B cell (primary cell): ENCODE data around the gene PRDX1. TPM values are rescaled to one million over a fixed set of nuclear protein-coding genes. Genes with fewer than 3 reads are reported as not detected.
A peak's percentile ranks its signal among the peaks of the same experiment; 100 is the strongest.

ENCODE experiments used
- ATAC-seq: fragments of 200-7000 bp; cut with Tn5 transposase; one replicate; pipeline ENCODE4 v1.10.0; 2021; ENCODE audit warnings: low read depth, mild to moderate bottlenecking, moderate number of reproducible peaks, moderate library complexity
- CTCF ChIA-PET: fragments of 350-600 bp; sonication (Branson Sonifier 250); formaldehyde crosslinking; loops from one replicate; lab custom pipeline; 2021; ENCODE audit warnings: antibody characterized with exemption, inconsistent platforms; lab: Charles Lee
- POLR2A ChIA-PET: fragments of 350-600 bp; sonication (Branson Sonifier 250); formaldehyde crosslinking; loops from one replicate; lab custom pipeline; 2021; ENCODE audit warnings: antibody characterized with exemption; lab: Charles Lee
- DNase-seq: peaks from one replicate; pipeline ENCODE4 v3.0.0; 2013
- H2AFZ ChIP-seq: 2 replicates; pipeline ENCODE4 v1.6.1; 2012; ENCODE audit warnings: mild to moderate bottlenecking, low read depth, low read length; ENCODE audit not compliant: insufficient read depth, poor library complexity, severe bottlenecking
- H3K27ac ChIP-seq, 2 donors: 1 replicate in 1 of 2; 2 replicates in 1 of 2; pipeline ENCODE4 v1.5.1; 2012 to 2013; ENCODE audit warnings: low read length in 2 of 2, mild to moderate bottlenecking in 2 of 2, moderate library complexity in 1 of 2
- H3K27me3 ChIP-seq, 4 experiments: fragments of 200-600 bp in 1 of 4; sonication (generic) in 1 of 4; replicated peaks in 1 of 4; 1 replicate in 2 of 4; 2 replicates in 2 of 4; pipeline versions ENCODE4 v1.6.1 to v1.7.0; 2013 to 2016; ENCODE audit warnings: low read length in 3 of 4, mild to moderate bottlenecking in 2 of 4, mixed read lengths in 1 of 4, moderate library complexity in 1 of 4; ENCODE audit not compliant: insufficient read depth in 4 of 4, control insufficient read depth in 3 of 4; ENCODE audit errors: control extremely low read depth in 1 of 4
- H3K36me3 ChIP-seq, 2 experiments: replicated peaks in 1 of 2; 1 replicate in 1 of 2; 2 replicates in 1 of 2; pipeline versions ENCODE4 v1.6.1 to v1.7.1; 2013; ENCODE audit warnings: low read length in 1 of 2; ENCODE audit not compliant: insufficient read depth in 2 of 2, control insufficient read depth in 1 of 2; ENCODE audit errors: control extremely low read depth in 1 of 2, extremely low read depth in 1 of 2
- H3K4me1 ChIP-seq, 2 donors: fragments of 200-600 bp in 1 of 2; sonication (generic) in 1 of 2; 1 replicate in 1 of 2; 2 replicates in 1 of 2; pipeline versions ENCODE4 v1.5.1 to v1.6.1; 2013 to 2017; ENCODE audit warnings: low read length in 2 of 2; ENCODE audit not compliant: control insufficient read depth in 2 of 2, insufficient read depth in 2 of 2
- H3K4me2 ChIP-seq: replicated peaks from 2 replicates; pipeline ENCODE3; 2012; ENCODE audit warnings: mild to moderate bottlenecking, low read depth, low read length; ENCODE audit not compliant: poor library complexity, severe bottlenecking
- H3K4me3 ChIP-seq, 5 experiments: fragments of 200-600 bp in 1 of 5; sonication (generic) in 1 of 5; 1 replicate in 3 of 5; 2 replicates in 2 of 5; pipeline versions ENCODE4 v1.5.1 to v1.7.0; 2011 to 2016; ENCODE audit warnings: low read length in 4 of 5, mild to moderate bottlenecking in 4 of 5, low read depth in 2 of 5, control low read depth in 1 of 5, moderate library complexity in 1 of 5; ENCODE audit not compliant: insufficient read depth in 1 of 5; ENCODE audit errors: control extremely low read depth in 1 of 5, extremely low read depth in 1 of 5
- H3K79me2 ChIP-seq: fragments of 200-600 bp; sonication (generic); one replicate; pipeline ENCODE4 v1.6.0; 2016; ENCODE audit warnings: low read length; ENCODE audit not compliant: control insufficient read depth, insufficient read depth
- H3K9ac ChIP-seq: fragments of 200-600 bp; sonication (generic); 2 replicates; pipeline ENCODE4 v1.6.1; 2017; ENCODE audit warnings: mild to moderate bottlenecking, low read length, moderate library complexity
- H3K9me3 ChIP-seq, 3 donors: one replicate each; pipeline versions ENCODE4 v1.6.1 to v1.7.1; 2013; ENCODE audit warnings: low read length in 2 of 3; ENCODE audit not compliant: control insufficient read depth in 2 of 3, insufficient read depth in 1 of 3; ENCODE audit errors: control extremely low read depth in 1 of 3
- H4K20me1 ChIP-seq: 2 replicates; pipeline ENCODE4 v1.6.0; 2012; ENCODE audit warnings: mild to moderate bottlenecking, low read length; ENCODE audit not compliant: insufficient read depth, control insufficient read depth, poor library complexity, severe bottlenecking
- H3K27ac Mint-ChIP-seq: one replicate; pipeline ENCODE4 v1.8.0; 2021; ENCODE audit warnings: mixed read lengths
- H3K27me3 Mint-ChIP-seq: one replicate; pipeline ENCODE4 v1.8.0; 2021; ENCODE audit warnings: mixed read lengths
- H3K4me1 Mint-ChIP-seq: one replicate; pipeline ENCODE4 v1.8.0; 2021; ENCODE audit warnings: mixed read lengths
- H3K4me3 Mint-ChIP-seq: one replicate; pipeline ENCODE4 v1.8.0; 2021; ENCODE audit warnings: mixed read lengths
- H3K9me3 Mint-ChIP-seq: one replicate; pipeline ENCODE4 v1.8.0; 2022; ENCODE audit warnings: mixed read lengths; ENCODE audit not compliant: insufficient read depth
- EZH2 ChIP-seq: IDR thresholded peaks from 2 replicates; pipeline ENCODE4 v1.6.1; 2012; ENCODE audit warnings: borderline replicate concordance, low read depth, mild to moderate bottlenecking, moderate library complexity, low read length; ENCODE audit not compliant: insufficient read depth, poor library complexity, severe bottlenecking
- WGBS: methylation state at CpG from one replicate; pipeline ENCODE4 v1.1.5; 2013; ENCODE audit warnings: missing lambda C conversion rate; ENCODE audit not compliant: insufficient coverage; 5-methylcytosine and 5-hydroxymethylcytosine counted together
- intact Hi-C: fragments of 100-400 bp; cut with micrococcal nuclease; formaldehyde crosslinking; loops from one replicate; pipeline ENCODE4 v1.10.0; 2022
- polyA minus RNA-seq: library from RNA; depleted of rRNA, polyadenylated mRNA; stranded (reverse); fragments of >200 nt; gene quantifications from 2 replicates; pipeline ENCODE4 v1.2.3, GENCODE V29; 2012
- polyA plus RNA-seq: library from polyadenylated mRNA; depleted of rRNA; stranded (reverse); fragments of >200 nt; gene quantifications from 2 replicates; pipeline ENCODE4 v1.2.3, GENCODE V29; 2012
- total RNA-seq, 2 donors: library from RNA; stranded (reverse); fragments of 120-200 nt in 1 of 2; gene quantifications; 1 replicate in 1 of 2; 2 replicates in 1 of 2; pipeline versions ENCODE4 v1.2.3 to v1.2.4, GENCODE V29; 2013 to 2022
- TF ChIP-seq, protein P1 (sequence below): fragments of 200-600 bp; IDR thresholded peaks from one replicate; pipeline ENCODE4 v1.8.0; 2022; ENCODE audit warnings: antibody characterized with exemption, mild to moderate bottlenecking

PRDX1 gene
- total RNA-seq (96.5 and 104 TPM in 2 replicates), polyA plus RNA-seq (51.3 and 56.4 TPM in 2 replicates), polyA minus RNA-seq (41.7 and 65.1 TPM in 2 replicates)
- 149 TPM for total RNA-seq (2013)

DNA sequence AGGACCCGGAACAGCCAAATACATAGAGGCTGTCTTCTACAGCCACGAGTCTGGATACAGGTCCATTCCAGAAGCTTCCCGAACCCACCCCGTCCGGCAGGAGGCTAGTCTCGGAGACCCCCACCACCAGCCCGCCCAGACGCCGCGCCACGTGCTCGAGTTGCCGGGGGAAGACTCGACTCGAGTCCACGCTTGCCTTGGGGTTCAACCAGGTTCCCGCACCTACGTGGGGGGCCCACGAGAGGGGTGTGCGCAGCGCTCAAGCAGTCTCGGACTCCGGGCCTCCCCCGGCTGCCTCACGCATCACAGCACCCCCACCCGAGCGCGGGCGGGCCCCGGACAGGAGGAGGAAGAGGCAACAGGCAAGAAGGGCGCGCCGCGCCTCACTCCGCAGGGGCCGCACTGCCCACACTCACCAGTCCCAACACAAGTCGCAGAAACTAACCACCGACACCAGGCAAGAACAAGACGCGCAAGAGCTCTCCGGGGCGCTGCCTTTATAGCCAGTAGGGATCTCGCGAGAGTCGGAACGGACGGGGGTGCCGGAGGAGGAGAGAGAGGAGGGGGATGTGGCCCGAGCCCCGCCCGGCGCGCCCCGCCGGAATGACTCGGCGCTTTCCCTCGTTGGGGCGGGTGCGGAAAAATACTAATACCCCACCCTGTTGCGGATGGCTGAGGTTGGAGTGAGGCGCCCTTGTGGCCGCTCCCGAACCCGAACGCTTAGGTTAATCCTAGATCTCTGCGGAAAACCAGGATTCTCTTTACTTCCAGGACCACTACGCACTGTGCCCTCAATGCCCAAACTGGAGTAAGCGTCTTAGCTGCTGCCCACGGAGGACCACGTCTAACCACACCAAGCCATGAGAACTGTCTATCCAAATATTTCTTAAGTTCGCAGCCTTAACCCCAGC, at the start of gene PRDX1:
Gene PRDX1 (minus strand): TSS at position 472 of the 911 bp plus-strand sequence. CDS start 2,841 bp downstream, outside the sequence.
- peak within 1 kb of the TSS; percentile 93 for H3K9ac ChIP-seq
- peaks cover 24% of the 10 kb centered on the region for H3K79me2 ChIP-seq
- H2AFZ ChIP-seq = peak within 1 kb of the TSS; percentile 82
- intact Hi-C loops = loop anchor here (1.0 to 10.0 kb wide), 6 partner anchors 9 to 233 kb away; partner anchors contain the start of genes AKR1A1, CCDC163, IPP and MMACHC
- peaks cover 34% of the 10 kb centered on the region for H3K4me1 Mint-ChIP-seq
- no peaks in the 10 kb centered on the region for H3K27me3 Mint-ChIP-seq
- ChIA-PET CTCF (interaction anchor here (0.5 to 11.2 kb wide), 16 partner anchors 10 to 511 kb away, joined by 3 to 110 read pairs (median 4); partner anchors contain the start of genes CCDC163, HECTD3 and MMACHC), POLR2A (interaction anchor here (0.6 to 3.4 kb wide), 17 partner anchors 9 to 890 kb away, joined by 3 to 31 read pairs (median 5); partner anchors contain the start of genes AKR1A1, CCDC163, GPBP1L1 and HECTD3)
- peak within 1 kb of the TSS; percentile 93 for H3K4me2 ChIP-seq
- H3K27ac ChIP-seq = peak within 1 kb of the TSS; percentile 80 to 82
- peaks cover 7% of the 10 kb centered on the region for H4K20me1 ChIP-seq
- H3K4me3 ChIP-seq = peak within 1 kb of the TSS; percentile 75 to 97 (median 82)
- peaks cover 0 to 5% (median 0%) of the 10 kb centered on the region in 3 donors for H3K9me3 ChIP-seq
- H3K4me3 Mint-ChIP-seq = peak within 1 kb of the TSS; percentile 95
- no peaks in the 10 kb centered on the region for H3K27me3 ChIP-seq
- under 1% methylated on average over 64 of the region's 72 CpGs for WGBS
- ATAC-seq = peak; percentile 86
- H3K36me3 ChIP-seq = peaks cover 2 to 12% of the 10 kb centered on the region in 2 experiments
- no peaks in the 10 kb centered on the region for H3K9me3 Mint-ChIP-seq
- H3K4me1 ChIP-seq = peaks cover 16 to 31% of the 10 kb centered on the region in 2 donors
- DNase-seq = peak; percentile 98
- H3K27ac Mint-ChIP-seq = peak within 1 kb of the TSS; percentile 98
- no peak for TF ChIP-seq EZH2
- TF ChIP-seq, protein P1, sequence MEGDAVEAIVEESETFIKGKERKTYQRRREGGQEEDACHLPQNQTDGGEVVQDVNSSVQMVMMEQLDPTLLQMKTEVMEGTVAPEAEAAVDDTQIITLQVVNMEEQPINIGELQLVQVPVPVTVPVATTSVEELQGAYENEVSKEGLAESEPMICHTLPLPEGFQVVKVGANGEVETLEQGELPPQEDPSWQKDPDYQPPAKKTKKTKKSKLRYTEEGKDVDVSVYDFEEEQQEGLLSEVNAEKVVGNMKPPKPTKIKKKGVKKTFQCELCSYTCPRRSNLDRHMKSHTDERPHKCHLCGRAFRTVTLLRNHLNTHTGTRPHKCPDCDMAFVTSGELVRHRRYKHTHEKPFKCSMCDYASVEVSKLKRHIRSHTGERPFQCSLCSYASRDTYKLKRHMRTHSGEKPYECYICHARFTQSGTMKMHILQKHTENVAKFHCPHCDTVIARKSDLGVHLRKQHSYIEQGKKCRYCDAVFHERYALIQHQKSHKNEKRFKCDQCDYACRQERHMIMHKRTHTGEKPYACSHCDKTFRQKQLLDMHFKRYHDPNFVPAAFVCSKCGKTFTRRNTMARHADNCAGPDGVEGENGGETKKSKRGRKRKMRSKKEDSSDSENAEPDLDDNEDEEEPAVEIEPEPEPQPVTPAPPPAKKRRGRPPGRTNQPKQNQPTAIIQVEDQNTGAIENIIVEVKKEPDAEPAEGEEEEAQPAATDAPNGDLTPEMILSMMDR = no peak
